GM19239 (cell line): ENCODE data around the gene GPC6.

ENCODE experiments used
- DNase-seq: peaks from one replicate; pipeline ENCODE4 v3.0.0; 2011; ENCODE audit warnings: low spot score; ENCODE audit not compliant: insufficient read length
- FAIRE-seq: peaks from 2 replicates; lab custom pipeline; 2011; peaks lifted over from hg19 to GRCh38; lab: Jason Lieb, UNC

Gene GPC6

DNA sequence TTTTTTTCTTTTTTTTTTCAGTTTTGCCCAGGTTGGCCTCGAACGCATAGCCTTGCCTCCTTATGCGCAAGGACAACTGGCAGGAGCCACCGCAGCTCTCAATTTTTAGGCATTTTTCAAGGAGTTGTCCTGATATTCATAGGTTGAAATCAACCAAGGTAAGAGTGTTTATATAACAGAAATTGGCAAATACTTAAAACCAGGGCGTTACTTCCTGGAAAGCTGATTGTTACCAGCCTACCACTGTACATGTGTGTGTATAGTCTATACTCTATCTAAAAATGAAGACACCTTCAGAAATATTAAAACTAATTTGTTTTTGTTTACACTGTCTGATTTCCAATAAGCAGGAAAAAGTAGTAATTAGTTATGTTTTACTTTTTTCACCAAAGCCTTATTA lies 39.2 kb downstream of the GPC6 start:
- DNase-seq (no peak), FAIRE-seq (no peak)

DNA sequence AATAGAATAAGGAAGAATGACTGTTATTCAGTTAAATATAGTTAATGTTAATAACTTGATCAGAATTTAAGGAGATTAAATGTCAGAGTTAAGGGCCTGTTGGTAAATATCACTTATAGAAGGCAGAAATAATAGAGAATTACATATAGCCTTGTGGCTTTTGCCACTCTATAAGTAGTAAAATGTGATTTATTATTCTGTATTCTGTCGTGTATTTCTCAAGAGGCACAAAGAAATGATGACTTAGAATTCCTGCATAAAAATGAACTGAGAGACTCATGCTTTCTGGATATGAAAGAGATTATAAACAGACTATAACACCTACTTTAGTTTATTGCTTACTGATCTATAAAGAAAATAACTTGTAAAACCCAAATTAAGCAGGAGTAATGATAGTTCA lies 40.1 kb downstream of the GPC6 start:
- DNase-seq, result no peak

DNA sequence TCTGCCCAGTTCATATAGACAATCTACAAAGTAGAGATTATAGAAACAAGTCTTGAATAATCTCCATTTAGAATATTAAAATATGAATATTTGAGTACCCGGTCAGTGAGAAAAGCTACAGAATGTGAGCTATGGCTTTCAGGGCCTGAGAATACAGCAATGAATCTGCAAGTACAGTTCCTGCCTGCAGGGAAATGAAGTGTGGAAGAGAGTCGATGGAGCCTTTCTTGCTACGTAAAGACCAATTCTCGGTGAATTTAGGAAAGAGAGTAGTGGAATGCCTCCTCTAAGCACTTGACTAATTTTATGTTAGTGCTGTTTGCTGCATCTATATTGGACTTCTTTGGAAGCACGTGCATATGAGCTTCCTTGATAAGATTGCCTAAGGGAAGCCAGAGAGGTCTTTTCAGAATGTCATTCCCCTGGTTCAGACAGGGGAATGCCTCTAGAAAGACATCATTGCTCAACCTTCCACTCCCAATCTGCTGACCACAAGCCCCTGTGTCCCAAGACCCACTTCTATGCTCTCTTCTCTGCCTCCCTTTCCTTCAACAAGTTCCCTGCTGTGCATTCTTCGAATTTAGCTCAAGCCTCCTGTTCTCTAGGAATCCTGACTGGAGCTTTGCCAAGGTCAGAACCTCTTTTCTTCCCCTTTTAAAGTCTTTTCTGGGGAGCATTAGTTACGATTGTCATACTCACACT lies 41.9 kb downstream of the GPC6 start:
- no peak for DNase-seq
- no peak for FAIRE-seq

More for the DNA sequence above, 40.1 kb downstream of the GPC6 start:
- no peak for FAIRE-seq

DNA sequence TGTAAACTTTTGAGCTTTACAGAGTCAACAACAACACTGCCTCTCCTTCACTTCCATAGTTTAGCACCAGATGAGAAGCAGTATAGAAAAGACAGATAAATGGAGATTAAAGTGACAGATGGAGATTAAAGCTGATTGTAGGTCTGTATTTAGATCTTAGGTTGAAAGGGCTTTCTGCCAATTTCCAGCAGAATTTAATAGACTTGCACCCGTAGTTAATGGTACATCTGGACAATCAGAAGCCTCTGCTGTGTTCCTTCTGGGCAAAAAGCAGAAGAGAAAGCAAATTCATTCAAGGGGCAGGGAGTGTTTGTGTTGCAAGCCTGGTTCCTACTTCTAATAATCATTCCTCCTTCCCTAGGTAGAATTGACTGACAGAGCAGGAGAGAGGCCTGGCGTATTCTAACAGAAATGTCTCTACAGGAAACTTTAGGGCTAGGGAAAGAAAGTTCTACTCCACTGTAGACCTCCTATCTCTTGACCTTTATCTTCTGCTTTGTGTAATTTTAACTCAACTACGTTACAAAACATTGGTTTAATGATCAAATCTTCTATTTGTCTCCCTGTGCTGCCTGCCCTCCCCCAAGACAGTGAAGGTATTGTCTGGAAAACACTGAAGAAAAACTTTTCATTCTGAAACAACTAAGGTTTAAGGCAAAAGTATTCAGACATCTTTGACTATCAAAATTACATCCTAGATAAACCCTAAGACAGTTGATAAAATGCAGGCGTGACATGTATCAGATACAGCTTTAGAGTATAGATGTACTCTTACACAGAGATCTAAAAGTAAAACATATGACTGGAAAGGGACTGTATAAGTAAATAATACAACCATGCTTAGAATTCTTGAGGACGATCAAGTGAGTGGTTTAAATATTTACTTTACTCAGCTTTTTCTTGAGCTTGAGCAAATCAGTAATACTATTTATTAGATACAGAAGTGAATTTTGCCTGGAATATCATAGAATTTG lies 44.4 kb downstream of the GPC6 start:
- FAIRE-seq, result no peak
- no peak for DNase-seq

DNA sequence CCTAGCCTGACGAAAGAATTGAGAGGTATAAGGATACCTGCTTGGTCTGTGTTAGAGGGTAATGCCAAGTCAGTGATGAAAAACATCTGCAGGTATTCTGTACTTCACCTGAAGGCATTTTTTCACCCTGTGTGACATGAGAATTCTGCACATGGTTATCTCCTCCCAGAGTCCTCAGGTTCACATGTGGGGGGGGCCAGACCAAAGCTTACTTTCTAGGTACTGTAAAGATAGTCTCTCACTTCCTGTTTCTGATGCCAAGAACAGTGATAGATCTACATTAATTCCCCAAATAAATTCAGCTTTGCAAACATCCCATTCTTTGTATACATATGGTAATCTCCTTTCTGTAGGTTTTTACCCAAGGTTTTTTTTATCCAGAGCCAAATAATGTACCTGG lies 53.4 kb downstream of the GPC6 start:
- DNase-seq, result no peak
- no peak for FAIRE-seq

DNA sequence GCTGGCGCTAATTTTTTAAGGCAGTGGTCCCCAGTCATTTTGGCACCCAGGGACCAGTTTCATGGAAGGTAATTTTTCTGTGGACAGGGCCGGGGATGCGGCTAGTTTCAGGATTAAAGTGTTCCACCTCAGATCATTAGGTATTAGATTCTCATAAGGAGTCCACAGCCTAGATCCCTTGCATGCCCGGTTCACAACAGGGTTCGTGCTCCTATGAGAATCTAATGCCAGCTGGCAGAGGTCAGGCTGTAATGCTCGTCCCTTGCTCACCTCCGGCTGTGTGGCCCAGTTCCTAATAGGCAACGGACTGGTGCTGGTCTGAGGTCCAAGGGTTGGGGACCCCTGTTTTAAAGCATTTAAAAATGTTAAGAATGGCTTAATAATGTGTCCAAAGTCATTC lies 54.1 kb downstream of the GPC6 start:
- DNase-seq (no peak), FAIRE-seq (no peak)

DNA sequence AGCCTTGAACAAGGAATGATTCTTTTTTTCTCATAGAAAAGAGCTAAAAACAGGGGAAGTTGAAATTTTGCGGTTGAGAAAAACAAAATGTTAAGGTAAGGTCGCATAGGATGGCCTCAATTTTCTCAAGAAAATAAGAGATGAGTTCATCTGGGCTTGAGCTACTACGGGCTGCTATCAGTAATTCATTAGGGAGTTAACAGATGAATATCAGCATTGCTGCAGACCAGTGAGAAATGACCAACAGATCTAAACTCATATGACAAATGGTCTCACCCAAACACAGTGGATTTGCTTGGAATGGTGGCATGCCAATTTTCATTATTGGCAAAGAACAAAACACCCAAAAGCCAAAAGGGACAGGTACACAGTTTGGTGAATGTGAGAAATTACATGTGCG lies 56.6 kb downstream of the GPC6 start:
- FAIRE-seq, result no peak
- no peak for DNase-seq

DNA sequence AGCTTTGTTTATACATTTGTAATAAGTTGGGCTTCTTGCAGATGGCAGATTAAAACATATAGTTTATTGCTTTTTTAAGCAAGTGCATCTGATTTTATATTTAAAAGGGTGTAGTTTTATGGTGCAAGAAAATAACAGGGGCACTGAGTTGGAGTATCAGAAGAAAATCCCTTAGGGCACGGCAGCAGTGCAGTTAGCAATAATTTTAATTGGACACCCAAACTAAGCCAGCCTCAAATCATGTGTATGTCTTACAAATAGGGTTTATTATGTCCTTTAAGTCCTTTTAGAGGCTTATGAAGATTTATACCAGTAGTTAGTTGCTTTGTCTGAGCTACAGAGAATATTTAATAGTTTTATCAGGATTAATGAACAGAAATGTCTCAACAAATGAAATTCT lies 57.5 kb downstream of the GPC6 start:
- FAIRE-seq (no peak), DNase-seq (no peak)

DNA sequence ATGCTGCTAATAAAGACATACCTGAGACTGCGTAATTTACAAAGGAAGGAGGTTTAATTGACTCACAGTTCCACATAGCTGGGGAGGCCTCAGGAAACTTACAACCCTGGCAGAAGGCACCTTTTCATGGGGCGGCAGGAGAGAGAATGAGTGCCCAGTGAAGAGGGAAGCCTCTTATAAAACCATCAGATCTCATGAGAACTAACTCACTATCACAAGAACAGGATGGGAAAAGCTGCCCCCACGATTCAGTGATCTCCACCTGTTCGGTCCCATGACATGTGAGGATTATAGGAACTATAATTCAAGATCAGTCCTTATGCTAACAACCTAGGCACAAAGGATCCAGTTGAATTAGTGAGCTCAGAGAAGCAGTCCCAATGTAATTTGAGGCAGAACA lies 59.4 kb downstream of the GPC6 start:
- DNase-seq (no peak), FAIRE-seq (no peak)

DNA sequence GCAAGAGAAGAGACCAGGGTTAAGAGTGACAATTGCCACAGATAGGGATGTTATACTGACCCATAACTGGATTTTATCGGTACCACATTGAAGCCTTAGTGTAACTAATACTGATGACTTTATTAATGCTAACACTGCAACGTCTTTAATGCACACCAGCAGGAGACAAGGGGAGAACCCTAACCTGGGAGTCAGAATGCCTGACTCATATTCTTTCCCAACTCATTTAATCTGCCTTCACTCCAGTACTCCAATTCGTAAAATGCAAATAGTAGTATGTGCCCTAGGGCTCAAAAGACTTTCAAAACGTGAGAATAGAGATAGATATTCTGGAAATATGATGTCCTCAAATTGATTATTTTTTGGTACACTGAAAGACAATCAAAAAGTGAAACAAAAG lies 62.4 kb downstream of the GPC6 start:
- no peak for FAIRE-seq

DNA sequence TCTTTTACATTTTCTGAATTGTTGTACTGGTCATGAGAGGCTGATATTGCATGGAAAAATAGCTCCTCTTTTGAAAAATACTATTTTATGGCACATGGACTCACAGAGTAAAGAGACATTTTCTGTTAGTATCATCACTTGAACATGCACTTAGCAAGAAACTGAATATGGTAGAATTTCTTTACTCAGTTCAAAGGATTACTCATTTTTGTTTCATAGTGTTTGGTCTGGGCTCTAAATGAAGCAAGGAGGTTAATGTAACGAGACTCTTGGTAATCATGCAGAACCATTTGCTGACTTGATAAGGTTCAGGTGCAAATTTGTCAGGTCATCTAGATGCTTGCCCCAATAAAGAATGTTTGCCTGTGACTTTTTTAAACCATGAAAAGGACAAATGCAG lies 63.2 kb downstream of the GPC6 start:
- DNase-seq (no peak), FAIRE-seq (no peak)

More for the DNA sequence above, 62.4 kb downstream of the GPC6 start:
- DNase-seq, result no peak

DNA sequence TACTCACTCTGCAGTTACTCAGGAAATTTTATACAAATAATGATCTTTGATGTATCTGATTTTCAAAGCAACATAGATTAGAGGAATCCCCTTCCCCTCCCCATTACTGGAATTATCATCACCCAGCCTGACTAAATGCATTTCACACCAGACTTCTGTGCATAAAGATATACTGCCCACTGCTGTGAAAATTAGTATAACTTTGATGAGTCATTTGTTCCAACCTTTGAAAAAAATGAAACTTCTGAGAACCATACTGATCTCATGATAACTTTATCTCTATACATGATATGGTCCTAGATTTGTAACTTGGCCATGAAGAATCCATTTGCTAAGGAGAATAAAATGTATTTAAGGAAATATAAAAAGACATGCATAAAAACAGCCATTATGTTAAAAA lies 63.9 kb downstream of the GPC6 start:
- no peak for DNase-seq
- FAIRE-seq, result no peak

DNA sequence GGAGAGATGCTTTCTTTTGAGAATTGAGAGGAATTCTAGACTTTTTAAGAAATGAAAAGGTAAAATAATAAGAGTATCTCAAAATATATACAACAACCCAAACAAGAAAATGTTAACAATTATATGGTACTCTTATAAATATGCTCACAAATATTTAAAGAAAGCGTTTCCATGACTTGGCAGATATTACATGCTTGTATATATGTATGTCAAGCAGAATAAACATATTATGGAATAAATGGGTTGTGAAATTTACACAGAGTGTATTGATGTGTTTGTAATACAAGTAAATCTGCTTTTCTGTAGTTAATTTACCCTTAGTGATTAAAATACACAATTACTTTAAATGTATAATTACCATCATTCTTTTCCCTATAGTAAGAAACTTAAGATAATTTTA lies 65.8 kb downstream of the GPC6 start:
- FAIRE-seq (no peak), DNase-seq (no peak)

DNA sequence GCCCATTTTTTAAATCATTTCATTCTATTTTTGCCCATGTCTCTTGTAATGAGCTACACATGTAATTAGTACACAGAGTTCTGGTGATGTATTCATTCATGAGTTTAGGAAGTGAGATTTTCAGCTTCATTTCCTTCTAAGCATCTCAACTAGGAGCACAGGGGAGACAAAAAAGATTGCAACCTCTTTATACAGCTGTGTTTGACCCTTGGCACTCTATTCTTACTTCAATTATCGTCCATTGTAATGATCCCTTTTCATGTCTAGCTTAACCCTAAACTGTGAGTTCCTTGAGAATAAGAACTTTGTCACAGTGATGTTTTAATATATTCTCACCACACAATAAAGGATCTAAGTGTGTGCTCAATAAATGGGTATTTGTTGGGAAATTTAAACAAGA lies 67.1 kb downstream of the GPC6 start:
- FAIRE-seq, result no peak
- no peak for DNase-seq

DNA sequence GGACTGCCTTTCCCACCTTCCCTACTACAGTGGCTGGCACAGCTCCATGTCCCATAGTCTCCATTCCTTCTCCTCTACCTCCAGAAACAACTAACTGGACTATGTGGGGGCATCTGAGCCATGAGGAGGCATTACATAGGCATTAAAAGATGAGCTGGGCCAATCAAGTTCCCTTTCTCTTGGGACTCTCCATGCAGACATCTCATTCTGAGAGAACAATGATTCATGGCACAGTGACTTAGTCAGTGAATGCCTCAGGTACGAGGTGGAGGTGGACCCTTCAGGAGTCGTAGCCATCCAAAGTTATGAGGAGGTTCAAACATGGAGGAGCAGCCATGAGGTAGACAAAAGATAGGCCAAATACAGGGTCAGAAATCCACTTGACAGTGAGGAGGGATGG lies 70.0 kb downstream of the GPC6 start:
- no peak for FAIRE-seq

DNA sequence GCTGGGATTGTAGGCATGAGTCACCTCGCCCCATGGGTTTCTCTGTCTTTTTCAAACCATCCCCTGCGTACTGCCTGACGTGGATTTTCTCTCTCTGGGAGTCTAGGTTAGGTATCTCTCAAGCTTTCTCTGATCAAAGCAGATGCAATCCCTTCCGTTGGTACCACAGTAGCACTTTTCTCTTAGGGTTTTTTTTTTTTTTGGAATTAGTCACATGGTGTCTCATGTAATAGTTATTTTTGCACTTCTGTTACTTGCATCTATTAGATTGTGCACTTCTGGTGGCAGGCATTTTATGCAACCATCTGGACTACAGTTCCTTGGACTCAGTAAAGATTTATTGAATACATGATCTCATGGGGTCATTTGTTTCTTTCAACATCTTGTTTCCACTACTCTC lies 72.1 kb downstream of the GPC6 start:
- no peak for FAIRE-seq

More for the DNA sequence above, 70.0 kb downstream of the GPC6 start:
- DNase-seq, result no peak

DNA sequence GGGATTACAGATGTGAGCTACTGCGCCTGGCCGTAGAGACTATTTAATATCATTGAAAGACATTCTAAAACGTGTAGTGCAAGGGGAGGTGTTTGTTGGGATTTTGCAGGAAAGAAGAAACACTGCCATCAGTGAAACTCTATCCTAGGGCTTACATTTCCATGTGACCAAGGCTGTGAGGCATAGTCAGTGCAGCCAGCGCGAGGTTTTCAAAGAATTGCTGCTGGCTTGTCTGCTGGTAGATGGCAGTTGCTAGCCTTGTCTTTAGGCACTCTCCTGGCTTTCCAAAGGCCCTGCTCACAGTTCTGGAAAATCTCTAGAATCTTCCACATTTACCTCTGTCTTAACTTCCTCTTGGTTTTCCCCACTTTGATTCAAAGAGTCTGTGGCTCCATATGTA lies 77.5 kb downstream of the GPC6 start:
- FAIRE-seq (no peak), DNase-seq (no peak)

More for the DNA sequence above, 72.1 kb downstream of the GPC6 start:
- no peak for DNase-seq

DNA sequence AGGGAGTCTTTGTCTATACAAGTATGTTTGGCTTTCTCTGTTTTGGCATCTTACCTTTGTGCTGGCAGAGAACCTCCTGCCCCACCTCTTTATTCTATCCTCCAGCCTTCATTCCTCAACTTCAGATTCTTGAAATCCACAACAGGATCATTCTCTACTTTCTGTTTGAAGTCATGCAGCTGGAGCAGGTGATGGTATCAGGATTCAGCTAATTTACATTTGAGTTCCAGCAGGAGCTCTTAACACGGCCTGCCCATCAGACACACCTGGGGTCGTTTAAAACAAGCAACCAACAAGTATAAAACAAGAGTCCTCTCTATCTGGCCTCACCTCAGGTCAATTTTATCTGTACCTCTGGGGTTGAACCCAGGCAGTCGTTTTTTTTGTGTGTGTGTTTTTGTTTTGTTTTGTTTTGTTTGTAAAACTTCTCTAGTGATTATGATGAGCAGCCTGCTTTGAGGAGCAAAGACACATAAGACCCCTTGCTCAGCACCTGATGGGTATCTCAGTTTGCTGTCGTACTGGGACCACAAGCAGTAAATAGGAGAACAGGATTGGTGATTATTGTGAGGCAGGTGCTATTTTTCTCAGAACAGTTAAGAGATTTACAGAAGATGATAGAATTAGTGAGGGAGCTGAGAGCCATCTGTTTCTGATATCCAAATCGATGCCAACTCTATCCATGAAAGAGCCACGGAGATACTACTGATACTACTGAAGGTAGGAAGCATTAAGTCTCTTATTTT lies 78.4 kb downstream of the GPC6 start:
- FAIRE-seq, result no peak
- DNase-seq, result no peak

DNA sequence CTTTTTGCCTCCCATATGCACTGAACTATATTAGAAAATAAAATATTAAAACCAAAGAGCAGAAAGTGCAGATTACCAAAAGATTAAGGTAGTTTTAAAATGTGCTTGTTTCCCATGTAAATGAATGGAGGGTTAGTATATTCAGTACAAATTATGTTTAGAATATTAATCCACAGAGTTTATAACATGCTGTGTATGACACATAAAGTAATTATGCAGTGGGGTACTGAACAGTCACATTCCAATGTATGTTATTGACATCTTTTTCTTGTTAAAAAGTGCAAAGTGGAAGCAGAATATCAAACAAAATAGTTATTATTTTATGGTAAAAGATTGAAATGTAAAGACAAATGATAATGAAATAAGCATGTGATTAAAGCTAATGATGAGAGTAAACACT lies 79.3 kb downstream of the GPC6 start:
- no peak for DNase-seq

DNA sequence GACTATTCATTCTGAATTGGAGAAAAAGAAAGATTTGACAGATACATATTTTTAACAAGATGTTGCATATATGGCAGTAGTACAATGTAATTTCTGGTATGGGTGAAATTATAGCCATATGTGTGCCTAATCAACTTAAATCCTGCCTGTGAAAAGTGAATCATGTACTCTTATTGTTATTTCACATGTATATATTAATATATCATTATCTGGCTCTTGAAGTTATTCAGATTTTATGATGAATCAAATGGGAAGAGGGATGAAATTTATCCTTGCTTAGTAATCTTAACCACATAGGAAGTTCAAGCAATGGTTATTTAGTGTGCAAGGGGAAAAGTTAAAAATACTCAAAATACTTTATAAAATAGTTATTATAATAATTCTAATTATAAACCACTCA lies 80.5 kb downstream of the GPC6 start:
- DNase-seq, result no peak
- FAIRE-seq, result no peak

More for the DNA sequence above, 79.3 kb downstream of the GPC6 start:
- no peak for FAIRE-seq

DNA sequence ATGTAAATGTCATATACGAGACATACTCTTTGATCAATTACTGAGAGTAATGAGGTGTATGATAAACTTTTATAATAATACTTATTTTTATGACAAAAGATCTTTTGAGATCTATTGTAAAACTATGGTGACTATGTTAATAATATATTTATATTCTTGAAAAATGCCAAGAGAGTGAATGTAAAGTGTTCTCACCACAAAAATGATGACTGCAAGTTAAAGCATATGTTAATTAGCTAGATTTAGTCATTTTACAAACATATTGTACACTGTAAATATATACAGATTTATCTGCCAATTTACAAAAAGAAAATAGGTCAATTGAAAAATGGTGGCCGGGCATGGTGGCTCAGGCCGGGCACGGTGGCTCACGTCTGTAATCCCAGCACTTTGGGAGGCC lies 81.0 kb downstream of the GPC6 start:
- DNase-seq (no peak), FAIRE-seq (no peak)
